Breast epithelium (tissue), 3 donors: ENCODE measurements around the gene BAIAP3.

Source experiments
- POLR2A ChIP-seq: fragments of 450-650 bp; IDR thresholded peaks from one replicate; pipeline ENCODE4 v1.6.1; 2016; ENCODE audit warnings: antibody characterized with exemption, mild to moderate bottlenecking, moderate library complexity
- POLR2AphosphoS5 ChIP-seq, 3 donors: sonication (generic); formaldehyde crosslinking; IDR thresholded peaks; one replicate each; pipeline ENCODE4 v1.6.1; 2017; ENCODE audit warnings: antibody characterized with exemption in 3 of 3
- TF ChIP-seq, protein P1 (sequence below), 3 donors: fragments of 450-650 bp; IDR thresholded peaks; one replicate each; pipeline ENCODE4 v1.5.1; 2016 to 2017; ENCODE audit warnings: antibody characterized with exemption in 3 of 3, mild to moderate bottlenecking in 3 of 3, moderate library complexity in 3 of 3

DNA sequence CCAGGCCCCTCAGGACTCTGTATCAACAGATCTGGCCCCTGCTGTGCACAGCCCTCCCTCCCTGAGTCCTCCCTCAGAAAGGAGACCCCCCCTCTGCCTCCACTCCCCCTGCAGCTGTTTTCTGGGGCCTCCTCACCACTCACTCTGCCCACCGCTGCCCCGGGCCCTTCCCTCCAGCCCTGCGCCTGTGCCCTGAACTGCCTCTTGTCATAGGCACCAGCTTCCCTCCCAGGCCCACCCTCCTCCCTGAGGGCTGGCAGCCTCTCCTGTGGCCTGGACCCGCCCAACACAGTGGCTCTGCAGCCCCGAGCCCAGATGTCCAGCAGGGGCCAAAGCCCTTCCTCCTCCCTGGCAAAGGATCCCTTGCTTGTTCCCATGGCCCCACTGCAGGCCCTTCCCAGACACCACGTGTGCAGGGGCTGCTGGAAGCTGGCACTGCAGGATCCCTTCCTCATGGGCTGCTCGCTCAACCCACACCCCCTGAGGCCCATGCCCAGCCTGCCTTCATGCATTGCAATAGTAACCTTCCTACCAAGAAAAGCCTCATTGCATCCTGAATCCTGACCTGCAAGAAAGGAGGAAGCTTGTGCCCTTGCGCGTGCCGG lies 44.1 kb downstream of the BAIAP3 start:
- TF ChIP-seq, protein P1, sequence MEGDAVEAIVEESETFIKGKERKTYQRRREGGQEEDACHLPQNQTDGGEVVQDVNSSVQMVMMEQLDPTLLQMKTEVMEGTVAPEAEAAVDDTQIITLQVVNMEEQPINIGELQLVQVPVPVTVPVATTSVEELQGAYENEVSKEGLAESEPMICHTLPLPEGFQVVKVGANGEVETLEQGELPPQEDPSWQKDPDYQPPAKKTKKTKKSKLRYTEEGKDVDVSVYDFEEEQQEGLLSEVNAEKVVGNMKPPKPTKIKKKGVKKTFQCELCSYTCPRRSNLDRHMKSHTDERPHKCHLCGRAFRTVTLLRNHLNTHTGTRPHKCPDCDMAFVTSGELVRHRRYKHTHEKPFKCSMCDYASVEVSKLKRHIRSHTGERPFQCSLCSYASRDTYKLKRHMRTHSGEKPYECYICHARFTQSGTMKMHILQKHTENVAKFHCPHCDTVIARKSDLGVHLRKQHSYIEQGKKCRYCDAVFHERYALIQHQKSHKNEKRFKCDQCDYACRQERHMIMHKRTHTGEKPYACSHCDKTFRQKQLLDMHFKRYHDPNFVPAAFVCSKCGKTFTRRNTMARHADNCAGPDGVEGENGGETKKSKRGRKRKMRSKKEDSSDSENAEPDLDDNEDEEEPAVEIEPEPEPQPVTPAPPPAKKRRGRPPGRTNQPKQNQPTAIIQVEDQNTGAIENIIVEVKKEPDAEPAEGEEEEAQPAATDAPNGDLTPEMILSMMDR (IDR thresholded peaks at IDR 0.05), result no peak
- TF ChIP-seq POLR2A (no peak), POLR2AphosphoS5 (IDR thresholded peaks at IDR 0.05) (no peak)
